Measurements from ENCODE around the gene ATF6B.

DNA sequence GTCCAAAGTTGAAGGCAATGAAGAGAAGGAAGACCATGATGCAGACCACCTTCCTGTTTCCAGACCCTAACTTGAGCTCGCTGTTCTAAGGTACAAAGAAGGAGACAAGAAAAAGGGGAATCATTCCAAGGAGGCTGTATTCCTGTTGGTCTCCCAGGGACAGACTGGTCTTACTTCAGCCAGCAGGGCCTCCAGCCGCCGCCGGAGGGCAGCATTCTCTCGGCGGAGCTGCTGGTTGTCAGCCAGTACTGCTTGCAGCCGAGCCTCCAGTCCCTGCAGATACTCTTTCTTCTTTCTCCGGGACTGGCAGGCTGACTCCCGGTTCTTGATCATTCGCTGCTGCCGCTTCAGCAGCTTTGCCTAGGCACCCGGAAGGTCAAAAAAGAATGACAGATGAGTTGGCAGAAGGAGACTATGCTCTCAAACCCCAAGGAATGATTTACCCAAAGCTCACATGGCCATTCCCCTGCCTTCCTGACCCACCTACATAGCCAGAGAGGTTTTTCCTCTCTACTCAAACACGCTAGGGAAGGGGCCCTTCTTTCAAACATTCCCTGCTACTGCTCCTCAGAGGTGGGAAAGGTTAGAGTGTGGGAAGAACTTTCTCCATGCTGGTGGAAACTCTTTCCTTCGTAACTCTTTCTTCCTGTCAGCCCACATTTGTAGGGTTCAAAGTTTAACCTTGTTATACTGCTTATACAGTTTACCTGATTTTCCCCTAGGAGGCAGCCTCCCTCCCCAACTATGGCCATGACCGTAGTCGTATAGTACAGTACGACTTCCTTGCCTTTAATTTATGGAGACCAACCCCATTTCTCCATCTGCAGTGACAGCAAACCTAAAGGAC lies 9.0 kb downstream of the ATF6B start:
- no peak for TF ChIP-seq TAF1 (IDR thresholded peaks at IDR 0.05; ENCODE audit: borderline replicate concordance, low read depth, low read length)
- no peak for TF ChIP-seq POLR2A (IDR thresholded peaks at IDR 0.05; ENCODE audit: low read depth, low read length)

Data from GM12892 (cell line).